Heart left ventricle (tissue), 16 donors: ENCODE results near the gene UMODL1. TPM values are rescaled to one million over a fixed set of nuclear protein-coding genes. Genes with fewer than 3 reads are reported as not detected.

Experiments used
- ATAC-seq, 4 donors: fragments of 200-7000 bp; cut with Tn5 transposase; one replicate each; pipeline ENCODE4 v1.9.1; 2020 to 2022; ENCODE audit warnings: moderate library complexity in 4 of 4, mild to moderate bottlenecking in 3 of 4, moderate number of reproducible peaks in 1 of 4
- DNase-seq, 5 donors: peaks; one replicate each; pipeline ENCODE4 v3.0.0-alpha.2; 2020
- H3K27ac ChIP-seq, 12 donors: fragments of 200-600 bp; sonication (generic) in 4 of 12; one replicate each; pipeline versions ENCODE4 v1.5.0 to v1.8.0; 2016 to 2022; ENCODE audit warnings: mild to moderate bottlenecking in 2 of 12
- H3K27me3 ChIP-seq, 9 donors: fragments of 200-600 bp; sonication (generic) in 2 of 9; one replicate each; pipeline versions ENCODE4 v1.5.1 to v1.8.0; 2016 to 2022; ENCODE audit warnings: mild to moderate bottlenecking in 3 of 9
- H3K36me3 ChIP-seq, 9 donors: fragments of 200-600 bp; sonication (generic) in 2 of 9; one replicate each; pipeline versions ENCODE4 v1.5.0 to v1.8.0; 2018 to 2022; ENCODE audit warnings: mild to moderate bottlenecking in 2 of 9
- H3K4me1 ChIP-seq, 12 donors: fragments of 200-600 bp; sonication (generic) in 4 of 12; one replicate each; pipeline versions ENCODE4 v1.5.0 to v1.8.0; 2016 to 2022; ENCODE audit warnings: mild to moderate bottlenecking in 3 of 12
- H3K4me3 ChIP-seq, 12 donors: fragments of 200-600 bp; sonication (generic) in 4 of 12; one replicate each; pipeline versions ENCODE4 v1.5.0 to v1.8.0; 2017 to 2022; ENCODE audit warnings: mild to moderate bottlenecking in 9 of 12, moderate library complexity in 4 of 12
- H3K9me3 ChIP-seq, 12 donors: fragments of 200-600 bp; sonication (generic) in 4 of 12; one replicate each; pipeline versions ENCODE4 v1.5.0 to v1.8.0; 2016 to 2022; ENCODE audit warnings: mild to moderate bottlenecking in 1 of 12
- POLR2A ChIP-seq, 2 donors: fragments of 450-650 bp; IDR thresholded peaks; one replicate each; pipeline ENCODE4 v1.6.1; 2017; ENCODE audit warnings: antibody characterized with exemption in 2 of 2, mild to moderate bottlenecking in 2 of 2, moderate library complexity in 2 of 2
- WGBS, 4 donors: extraction: QIAGEN DNeasy Blood & Tissue Kit in 2 of 4; methylation state at CpG; one replicate each; pipeline versions ENCODE4 v1.1.5 to v1.1.7; 2013 to 2018; 5-methylcytosine and 5-hydroxymethylcytosine counted together
- intact Hi-C, 10 donors: fragments of 100-400 bp; cut with DNase I; formaldehyde crosslinking; loops; one replicate each; pipeline versions ENCODE4 v1.11.1 to v1.14.2; 2022
- polyA plus RNA-seq, 2 donors: library from polyadenylated mRNA; stranded (reverse); fragments of 200-250 nt; gene quantifications; one replicate each; pipeline ENCODE4 v1.2.3, GENCODE V29; 2013
- total RNA-seq, 9 donors: library from RNA; depleted of rRNA in 2 of 9; stranded (reverse); fragments of >200 nt in 2 of 9; fragmentation: NEBNext Ultra II Directional in 3 of 9; extraction: Animal tissue kit (Norgen Biotek cat#: 25700) in 3 of 9; gene quantifications; one replicate each; pipeline versions ENCODE4 v1.1.0 to v1.2.4, GENCODE V29; 2016 to 2023
- TF ChIP-seq, protein P1 (sequence below), 12 donors: fragments of 200-600 bp; sonication (generic) in 4 of 12; IDR thresholded peaks; one replicate each; pipeline versions ENCODE4 v1.5.0 to v1.8.0; 2018 to 2022; ENCODE audit warnings: antibody characterized with exemption in 12 of 12, mild to moderate bottlenecking in 5 of 12
- donor health status: ischemic (EF 13 %, LVEDD 7.1; RV severe dilation, severe dysfunction).
- donor health status: healthy with polysubstance abuse.
- donor health status: DM: no; HTN: yes; CAD: no.
- donor health status: DM: no; HTN: no; CAD: no.
- donor health status: ischemic (EF 25% LVEDD 6.9; RV normal size, moderate dysfunction).
- donor health status: ischemic (EF 25% LVEDD 5.7; RV mildly dilated, moderate dysfunction).
- donor health status: healthy.
- donor health status: DM: yes; HTN: yes; CAD: no.
- donor health status: ischemic (EF 35%, LVEDD 5.7; RV mildly dilated, moderate dysfunction).
- donor health status: nonischemic (EF 11% LVEDD 7.7; RV severe dilation, severe dysfunction).
- donor health status: DM: yes; HTN: yes; CAD: no.
- donor health status: PGD.
- donor health status: ischemic (EF 29% LVEDD 5.4; RV normal size, mild dysfunction).
- donor health status: nonischemic (EF 23%, LVEDD 6.1; RV moderate dilation, normal function).

UMODL1 gene
- total and polyA plus RNA-seq, 11 donors = 0.07 to 0.19 TPM; not detected in 9

DNA sequence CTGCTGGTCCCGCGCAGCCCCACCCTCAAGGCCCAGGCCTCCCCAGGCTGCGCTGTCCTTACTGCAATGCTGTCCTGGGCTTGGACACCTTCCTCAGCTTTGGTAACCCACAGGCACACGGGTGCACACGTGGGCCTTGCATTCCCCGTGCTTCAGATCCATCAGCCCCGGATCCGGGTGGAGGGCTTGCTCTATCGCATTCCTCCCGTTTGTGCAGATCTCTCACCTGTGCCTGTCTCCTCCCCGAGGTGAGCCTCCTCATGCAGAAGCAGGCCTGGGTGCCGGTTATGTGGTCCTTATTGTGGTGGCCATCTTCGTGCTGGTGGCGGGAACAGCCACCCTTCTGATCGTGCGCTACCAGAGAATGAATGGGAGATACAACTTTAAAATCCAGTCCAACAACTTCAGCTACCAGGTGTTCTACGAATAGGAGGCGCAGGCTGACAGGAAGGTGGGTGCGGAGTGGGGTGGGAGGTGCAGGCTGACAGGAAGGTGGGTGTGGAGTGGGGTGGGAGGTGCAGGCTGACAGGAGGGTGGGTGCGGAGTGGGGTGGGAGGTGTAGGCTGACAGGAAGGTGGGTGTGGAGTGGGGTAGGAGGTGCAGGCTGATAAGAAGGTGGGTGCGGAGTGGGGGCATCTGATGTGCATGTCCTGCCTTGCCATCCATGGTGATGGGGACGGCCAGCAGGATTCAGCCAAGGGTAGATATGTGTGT, 66.2 kb downstream of the UMODL1 start:
- Histone ChIP-seq H3K4me1 (peaks cover 0 to 6% (median 0%) of the 10 kb centered on the region in 12 donors), H3K4me3 (no peak overlapping the region), H3K9me3 (no peaks in the 10 kb centered on the region), H3K36me3 (no peaks in the 10 kb centered on the region), H3K27me3 (no peaks in the 10 kb centered on the region), H3K27ac (no peak overlapping the region)
- ATAC-seq (no peak), DNase-seq (peak in 2 of 5 donors; percentile 11 to 30)
- intact Hi-C loops = no loop called here
- no peak for TF ChIP-seq POLR2A (IDR thresholded peaks at IDR 0.05)
- TF ChIP-seq, protein P1, sequence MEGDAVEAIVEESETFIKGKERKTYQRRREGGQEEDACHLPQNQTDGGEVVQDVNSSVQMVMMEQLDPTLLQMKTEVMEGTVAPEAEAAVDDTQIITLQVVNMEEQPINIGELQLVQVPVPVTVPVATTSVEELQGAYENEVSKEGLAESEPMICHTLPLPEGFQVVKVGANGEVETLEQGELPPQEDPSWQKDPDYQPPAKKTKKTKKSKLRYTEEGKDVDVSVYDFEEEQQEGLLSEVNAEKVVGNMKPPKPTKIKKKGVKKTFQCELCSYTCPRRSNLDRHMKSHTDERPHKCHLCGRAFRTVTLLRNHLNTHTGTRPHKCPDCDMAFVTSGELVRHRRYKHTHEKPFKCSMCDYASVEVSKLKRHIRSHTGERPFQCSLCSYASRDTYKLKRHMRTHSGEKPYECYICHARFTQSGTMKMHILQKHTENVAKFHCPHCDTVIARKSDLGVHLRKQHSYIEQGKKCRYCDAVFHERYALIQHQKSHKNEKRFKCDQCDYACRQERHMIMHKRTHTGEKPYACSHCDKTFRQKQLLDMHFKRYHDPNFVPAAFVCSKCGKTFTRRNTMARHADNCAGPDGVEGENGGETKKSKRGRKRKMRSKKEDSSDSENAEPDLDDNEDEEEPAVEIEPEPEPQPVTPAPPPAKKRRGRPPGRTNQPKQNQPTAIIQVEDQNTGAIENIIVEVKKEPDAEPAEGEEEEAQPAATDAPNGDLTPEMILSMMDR (IDR thresholded peaks at IDR 0.05) = no peak
- 82 to 89% (median 88%) methylated on average over 20 to 22 of the region's 22 CpGs for WGBS, 4 donors

GRCh38 chr21:42140196-42140934, 69.2 kb downstream of the UMODL1 start:
- no peaks in the 10 kb centered on the region for H3K9me3 ChIP-seq
- TF ChIP-seq, protein P1 (IDR thresholded peaks at IDR 0.05) = no peak
- no peak for TF ChIP-seq POLR2A (IDR thresholded peaks at IDR 0.05)
- peak in 3 of 4 donors; percentile 32 to 67 (median 38) for ATAC-seq
- peak in 2 of 5 donors; percentile 30 to 49 for DNase-seq
- H3K36me3 ChIP-seq = no peaks in the 10 kb centered on the region
- intact Hi-C loops = loop anchor here in 2 of 10 donors (5.0 to 10.0 kb wide), 2 partner anchors 194 to 307 kb away; no protein-coding TSS in a partner anchor
- H3K27me3 ChIP-seq = no peaks in the 10 kb centered on the region
- H3K4me1 ChIP-seq = peaks cover 0 to 6% (median 0%) of the 10 kb centered on the region in 12 donors
- H3K4me3 ChIP-seq = no peak overlapping the region
- H3K27ac ChIP-seq = no peak overlapping the region
- 64 to 71% (median 68%) methylated on average over 11 of the region's 11 CpGs for WGBS, 4 donors

GRCh38 chr21:42141643-42142042, 70.5 kb downstream of the UMODL1 start:
- no peak for TF ChIP-seq POLR2A (IDR thresholded peaks at IDR 0.05)
- TF ChIP-seq, protein P1 (IDR thresholded peaks at IDR 0.05) = no peak
- H3K27ac ChIP-seq = no peak overlapping the region
- WGBS, 4 donors = 71 to 90% (median 83%) methylated on average over 3 to 8 of the region's 8 CpGs
- H3K9me3 ChIP-seq = no peaks in the 10 kb centered on the region
- peak in 2 of 5 donors; percentile 2 to 53 for DNase-seq
- no peak for ATAC-seq
- H3K27me3 ChIP-seq = no peaks in the 10 kb centered on the region
- intact Hi-C loops = loop anchor here in 2 of 10 donors (5.0 to 10.0 kb wide), 2 partner anchors 193 to 306 kb away; no protein-coding TSS in a partner anchor
- H3K4me3 ChIP-seq = no peak overlapping the region
- peaks cover 0 to 10% (median 1%) of the 10 kb centered on the region in 12 donors for H3K4me1 ChIP-seq
- no peaks in the 10 kb centered on the region for H3K36me3 ChIP-seq

DNA sequence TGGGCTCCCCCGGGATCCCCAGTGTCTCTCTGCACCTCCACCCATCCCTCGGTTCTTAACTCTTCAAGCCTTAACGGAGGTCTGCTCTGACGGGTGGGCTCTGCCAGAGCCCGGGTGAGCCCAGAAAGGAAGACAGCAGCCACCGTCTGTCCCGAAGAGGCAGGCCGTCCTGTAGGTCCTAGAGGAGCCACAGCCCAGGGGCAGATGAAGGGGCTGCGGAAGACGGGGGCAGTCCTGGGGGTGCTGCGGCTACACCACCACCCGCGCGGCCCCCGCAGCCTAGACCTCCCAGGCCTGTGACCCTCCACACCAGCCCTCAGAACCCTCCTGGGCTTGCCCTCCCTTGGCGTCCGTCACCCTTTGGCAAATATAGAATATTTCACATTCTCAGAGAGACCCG, 71.0 kb downstream of the UMODL1 start:
- no peak for ATAC-seq
- H3K27ac ChIP-seq = no peak overlapping the region
- intact Hi-C loops = loop anchor here in 2 of 10 donors (5.0 to 10.0 kb wide), 2 partner anchors 193 to 305 kb away; no protein-coding TSS in a partner anchor
- H3K27me3 ChIP-seq = no peaks in the 10 kb centered on the region
- TF ChIP-seq, protein P1 (IDR thresholded peaks at IDR 0.05) = no peak
- TF ChIP-seq POLR2A (IDR thresholded peaks at IDR 0.05) = no peak
- no peaks in the 10 kb centered on the region for H3K36me3 ChIP-seq
- WGBS, 4 donors = 83 to 89% (median 88%) methylated on average over 17 to 18 of the region's 18 CpGs
- DNase-seq = peak in 1 of 5 donors; percentile 28
- no peak overlapping the region for H3K4me3 ChIP-seq
- no peaks in the 10 kb centered on the region for H3K9me3 ChIP-seq
- H3K4me1 ChIP-seq = peaks cover 0 to 10% (median 1%) of the 10 kb centered on the region in 12 donors
